H9 (cell line): ENCODE measurements around the gene TMED10. TPM values are rescaled to one million over a fixed set of nuclear protein-coding genes. Genes with fewer than 3 reads are reported as not detected.

Experiments
- DNase-seq: peaks from one replicate; pipeline ENCODE4 v3.0.0-alpha.2; 2017
- H2AFZ ChIP-seq: one replicate; pipeline ENCODE4 v1.6.1; 2013; ENCODE audit warnings: mild to moderate bottlenecking, low read length, control low read depth, moderate library complexity
- H2AK5ac ChIP-seq: 2 replicates; pipeline ENCODE4 v1.6.1; 2013; ENCODE audit warnings: low read length, control low read depth, mixed read lengths; ENCODE audit not compliant: insufficient read length
- H2BK120ac ChIP-seq: one replicate; pipeline ENCODE4 v1.6.1; 2013; ENCODE audit warnings: low read depth, mild to moderate bottlenecking, low read length, control low read depth, inconsistent platforms; ENCODE audit not compliant: poor library complexity, severe bottlenecking
- H2BK12ac ChIP-seq: 2 replicates; pipeline ENCODE4 v1.6.1; 2013; ENCODE audit warnings: low read length, control low read depth, mixed read lengths, low read depth; ENCODE audit not compliant: insufficient read length
- H2BK15ac ChIP-seq: 2 replicates; pipeline ENCODE4 v1.6.1; 2013; ENCODE audit warnings: low read depth, low read length, control low read depth
- H2BK20ac ChIP-seq: one replicate; pipeline ENCODE4 v1.6.1; 2013; ENCODE audit warnings: low read depth, mild to moderate bottlenecking, low read length, control low read depth, inconsistent platforms; ENCODE audit not compliant: poor library complexity, severe bottlenecking
- H2BK5ac ChIP-seq: 2 replicates; pipeline ENCODE4 v1.6.1; 2013; ENCODE audit warnings: low read length, control low read depth, mixed read lengths; ENCODE audit not compliant: insufficient read length
- H3K14ac ChIP-seq: 2 replicates; pipeline ENCODE4 v1.6.1; 2013; ENCODE audit warnings: low read length, control low read depth; ENCODE audit not compliant: insufficient read depth
- H3K18ac ChIP-seq: 2 replicates; pipeline ENCODE4 v1.6.1; 2013; ENCODE audit warnings: low read depth, mild to moderate bottlenecking, mixed read lengths, low read length, control low read depth; ENCODE audit not compliant: insufficient read length
- H3K23ac ChIP-seq: 2 replicates; pipeline ENCODE4 v1.6.1; 2013; ENCODE audit warnings: low read length, control low read depth, mixed read lengths, low read depth; ENCODE audit not compliant: insufficient read length
- H3K23me2 ChIP-seq: 2 replicates; pipeline ENCODE4 v1.6.1; 2013; ENCODE audit warnings: low read depth, mild to moderate bottlenecking, mixed read lengths, low read length, control low read depth; ENCODE audit not compliant: insufficient read length, poor library complexity, severe bottlenecking
- H3K27ac ChIP-seq: 2 replicates; pipeline ENCODE4 v1.5.1; 2013; ENCODE audit warnings: low read length, control low read depth, mixed read lengths, low read depth; ENCODE audit not compliant: insufficient read length
- H3K27me3 ChIP-seq: 2 replicates; pipeline ENCODE4 v1.6.1; 2013; ENCODE audit warnings: low read length, control low read depth, inconsistent platforms; ENCODE audit not compliant: insufficient read depth
- H3K4ac ChIP-seq: 2 replicates; pipeline ENCODE4 v1.6.1; 2013; ENCODE audit warnings: low read depth, mild to moderate bottlenecking, control low read depth, inconsistent platforms, low read length, moderate library complexity
- H3K4me1 ChIP-seq: 2 replicates; pipeline ENCODE4 v1.6.1; 2013; ENCODE audit warnings: low read length, control low read depth, inconsistent platforms; ENCODE audit not compliant: insufficient read depth
- H3K4me2 ChIP-seq: 2 replicates; pipeline ENCODE4 v1.6.1; 2013; ENCODE audit warnings: low read length, control low read depth, mixed read lengths; ENCODE audit not compliant: insufficient read length, insufficient read depth
- H3K56ac ChIP-seq: 2 replicates; pipeline ENCODE4 v1.6.1; 2013; ENCODE audit warnings: low read depth, mild to moderate bottlenecking, mixed read lengths, low read length, control low read depth; ENCODE audit not compliant: insufficient read length
- H3K79me1 ChIP-seq: 2 replicates; pipeline ENCODE4 v1.6.1; 2013; ENCODE audit warnings: low read depth, mild to moderate bottlenecking, moderate library complexity, low read length, control low read depth, inconsistent platforms; ENCODE audit not compliant: insufficient read depth, poor library complexity, severe bottlenecking
- H3K79me2 ChIP-seq: 2 replicates; pipeline ENCODE4 v1.6.1; 2013; ENCODE audit warnings: low read length, control low read depth, inconsistent platforms; ENCODE audit not compliant: insufficient read depth
- H3K9ac ChIP-seq: 2 replicates; pipeline ENCODE4 v1.6.1; 2013; ENCODE audit warnings: low read length, control low read depth, mixed read lengths; ENCODE audit not compliant: insufficient read length; ENCODE audit errors: extremely low read depth
- H3K9me3 ChIP-seq: one replicate; pipeline ENCODE4 v1.6.1; 2013; ENCODE audit warnings: low read depth, low read length, inconsistent platforms; ENCODE audit not compliant: control insufficient read depth
- H3T11ph ChIP-seq: one replicate; pipeline ENCODE4 v1.6.1; 2013; ENCODE audit warnings: mild to moderate bottlenecking, low read length, control low read depth, inconsistent platforms
- H4K20me1 ChIP-seq: one replicate; pipeline ENCODE4 v1.6.1; 2013; ENCODE audit not compliant: control insufficient read depth, insufficient read length, insufficient read depth
- H4K5ac ChIP-seq: 2 replicates; pipeline ENCODE4 v1.6.1; 2013; ENCODE audit warnings: low read depth, mild to moderate bottlenecking, mixed read lengths, low read length, control low read depth; ENCODE audit not compliant: insufficient read length
- H4K8ac ChIP-seq: replicated peaks from 2 replicates; pipeline ENCODE4 v1.6.1; 2013; ENCODE audit warnings: low read length, control low read depth, mixed read lengths, low read depth; ENCODE audit not compliant: insufficient read length
- H4K91ac ChIP-seq: 2 replicates; pipeline ENCODE4 v1.6.1; 2013; ENCODE audit warnings: low read depth, mild to moderate bottlenecking, moderate library complexity, mixed read lengths, low read length, control low read depth; ENCODE audit not compliant: insufficient read length
- H3K27ac Mint-ChIP-seq, 3 experiments: 2 replicates in 2 of 3; 3 replicates in 1 of 3; pipeline ENCODE4 v1.8.0; 2020 to 2021; ENCODE audit warnings: mixed read lengths in 3 of 3, mild to moderate bottlenecking in 1 of 3, moderate library complexity in 1 of 3
- H3K27me3 Mint-ChIP-seq: 2 replicates; pipeline ENCODE4 v1.8.0; 2021; ENCODE audit warnings: low read depth, mild to moderate bottlenecking, moderate library complexity, mixed read lengths
- H3K36me3 Mint-ChIP-seq, 3 experiments: 2 replicates in 2 of 3; 3 replicates in 1 of 3; pipeline ENCODE4 v1.8.0; 2020 to 2021; ENCODE audit warnings: low read depth in 3 of 3, mixed read lengths in 3 of 3; ENCODE audit not compliant: insufficient read depth in 1 of 3
- H3K4me1 Mint-ChIP-seq, 2 experiments: 2 replicates each; pipeline ENCODE4 v1.8.0; 2020; ENCODE audit warnings: mixed read lengths in 2 of 2
- H3K4me3 Mint-ChIP-seq, 2 experiments: 2 replicates in 1 of 2; 3 replicates in 1 of 2; pipeline ENCODE4 v1.8.0; 2020 to 2021; ENCODE audit warnings: mild to moderate bottlenecking in 2 of 2, mixed read lengths in 2 of 2, moderate library complexity in 1 of 2
- H3K9me3 Mint-ChIP-seq, 2 experiments: 2 replicates in 1 of 2; 3 replicates in 1 of 2; pipeline ENCODE4 v1.8.0; 2020; ENCODE audit warnings: mild to moderate bottlenecking in 2 of 2, mixed read lengths in 2 of 2, moderate library complexity in 1 of 2
- CTCF ChIP-seq: fragments of 200-600 bp; sonication (generic); conservative IDR thresholded peaks from 3 replicates; pipeline ENCODE4 v1.8.0; 2021; ENCODE audit warnings: antibody characterized with exemption, mild to moderate bottlenecking
- WGBS: extraction: QIAGEN DNeasy Blood & Tissue Kit; methylation state at CpG from one replicate; pipeline ENCODE4 v1.1.7; 2013; ENCODE audit warnings: missing lambda C conversion rate, low lambda C conversion rate, mixed read lengths; ENCODE audit not compliant: insufficient read length; ENCODE audit errors: extremely low coverage; 5-methylcytosine and 5-hydroxymethylcytosine counted together
- total RNA-seq: library from RNA; stranded (reverse); gene quantifications from 2 replicates; pipeline ENCODE4 v1.2.1, GENCODE V29; 2021

Gene TMED10
- total RNA-seq, 1 experiment from 2014 or later, result 176 TPM

DNA sequence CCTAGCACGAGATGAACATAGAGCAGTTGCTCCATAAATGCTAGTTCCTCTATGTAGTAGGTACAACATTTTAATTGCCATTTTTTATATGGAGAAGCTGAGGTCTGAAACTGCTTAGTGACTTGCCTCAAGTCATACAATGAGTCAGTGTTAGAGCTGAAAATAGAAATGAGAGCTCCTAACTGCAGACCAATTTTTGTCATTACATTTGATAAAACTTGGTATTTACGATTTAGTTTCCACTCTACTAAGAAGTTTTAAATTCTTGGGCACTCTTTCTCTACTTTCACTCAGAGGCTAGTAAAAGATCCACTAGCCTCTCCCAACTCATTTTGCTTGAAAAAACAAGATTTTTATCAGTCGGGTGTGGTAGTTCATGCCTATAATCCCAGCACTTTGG lies 8.1 kb upstream of the TMED10 start:
- Histone ChIP-seq H4K91ac (no peak overlapping the region), H3K23me2 (no peaks in the 10 kb centered on the region), H3K79me2 (no peaks in the 10 kb centered on the region), H3K9me3 (no peaks in the 10 kb centered on the region), H4K8ac (no peak overlapping the region), H3K14ac (no peak overlapping the region), H3K4me2 (no peak overlapping the region), H3K27ac (no peak overlapping the region), H3K4me1 (no peaks in the 10 kb centered on the region), H2BK15ac (no peak overlapping the region), H3K9ac (no peak overlapping the region), H3K4ac (no peak overlapping the region), H4K5ac (no peak overlapping the region), H3K27me3 (no peaks in the 10 kb centered on the region), H3K18ac (no peak overlapping the region), H3K56ac (no peak overlapping the region), H2BK5ac (no peak overlapping the region), H2BK12ac (no peak overlapping the region), H3K23ac (no peak overlapping the region), H2AFZ (no peak overlapping the region), H2AK5ac (no peak overlapping the region), H2BK120ac (no peak overlapping the region), H3K79me1 (no peaks in the 10 kb centered on the region), H3T11ph (no peak overlapping the region), H4K20me1 (no peaks in the 10 kb centered on the region), H2BK20ac (no peak overlapping the region)
- peaks cover 3% of the 10 kb centered on the region; the same call in 1 of the 2 replicates for H3K27me3 Mint-ChIP-seq
- peaks cover 0 to 6% of the 10 kb centered on the region in 2 experiments; a peak in 1 of 4 replicates for H3K4me1 Mint-ChIP-seq
- no peak overlapping the region for H3K27ac Mint-ChIP-seq
- WGBS, result no CpG with 5 or more reads among the region's 3 CpGs
- no peaks in the 10 kb centered on the region for H3K36me3 Mint-ChIP-seq
- no peak overlapping the region for H3K4me3 Mint-ChIP-seq
- H3K9me3 Mint-ChIP-seq, result no peaks in the 10 kb centered on the region
- DNase-seq, result no peak
- no peak for TF ChIP-seq CTCF
